WI38 (cell line): ENCODE measurements around the gene SETD6.

Source experiments
- H3K4me3 ChIP-seq: 2 replicates; pipeline ENCODE4 v1.5.1; 2011; ENCODE audit warnings: low read depth, mild to moderate bottlenecking, control low read depth, low read length
- TF ChIP-seq, protein P1 (sequence below): IDR thresholded peaks from 2 replicates; pipeline ENCODE4 v1.5.1; 2012; ENCODE audit warnings: low read depth, mild to moderate bottlenecking, control low read depth, low read length

SETD6 gene

DNA sequence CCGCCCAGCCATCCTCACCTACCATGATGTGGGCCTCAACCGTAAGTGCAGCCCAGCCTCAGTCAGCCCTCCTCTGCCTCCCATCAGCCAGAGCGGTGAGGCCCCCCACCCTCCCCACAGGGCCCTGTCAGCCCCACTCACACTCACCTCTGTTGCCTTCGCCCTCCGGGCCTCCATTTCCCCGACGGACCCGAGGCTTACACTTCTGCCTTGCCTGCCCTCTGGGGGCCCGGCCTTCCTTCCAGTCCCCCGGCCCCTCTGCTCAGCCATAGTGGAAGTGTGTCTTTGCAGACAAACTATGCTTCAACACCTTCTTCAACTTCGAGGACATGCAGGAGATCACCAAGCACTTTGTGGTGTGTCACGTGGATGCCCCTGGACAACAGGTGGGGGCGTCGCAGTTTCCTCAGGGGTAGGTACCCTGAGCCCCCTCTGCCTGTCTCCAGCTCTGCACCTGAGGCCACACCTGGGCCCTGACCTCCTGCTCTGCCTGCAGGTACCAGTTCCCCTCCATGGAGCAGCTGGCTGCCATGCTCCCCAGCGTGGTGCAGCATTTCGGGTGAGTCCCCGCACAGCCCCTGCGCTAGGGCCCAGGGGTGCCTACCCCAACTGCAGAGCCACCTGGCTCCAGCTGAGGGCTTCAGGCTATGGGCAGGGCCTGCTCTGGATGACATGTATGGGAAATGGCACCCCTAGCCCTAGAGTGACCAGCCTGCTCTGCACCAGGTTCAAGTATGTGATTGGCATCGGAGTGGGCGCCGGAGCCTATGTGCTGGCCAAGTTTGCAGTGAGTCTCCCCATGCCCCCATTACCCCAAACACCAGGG, 11.2 kb upstream of the SETD6 start:
- no peak overlapping the region for H3K4me3 ChIP-seq
- TF ChIP-seq, protein P1, sequence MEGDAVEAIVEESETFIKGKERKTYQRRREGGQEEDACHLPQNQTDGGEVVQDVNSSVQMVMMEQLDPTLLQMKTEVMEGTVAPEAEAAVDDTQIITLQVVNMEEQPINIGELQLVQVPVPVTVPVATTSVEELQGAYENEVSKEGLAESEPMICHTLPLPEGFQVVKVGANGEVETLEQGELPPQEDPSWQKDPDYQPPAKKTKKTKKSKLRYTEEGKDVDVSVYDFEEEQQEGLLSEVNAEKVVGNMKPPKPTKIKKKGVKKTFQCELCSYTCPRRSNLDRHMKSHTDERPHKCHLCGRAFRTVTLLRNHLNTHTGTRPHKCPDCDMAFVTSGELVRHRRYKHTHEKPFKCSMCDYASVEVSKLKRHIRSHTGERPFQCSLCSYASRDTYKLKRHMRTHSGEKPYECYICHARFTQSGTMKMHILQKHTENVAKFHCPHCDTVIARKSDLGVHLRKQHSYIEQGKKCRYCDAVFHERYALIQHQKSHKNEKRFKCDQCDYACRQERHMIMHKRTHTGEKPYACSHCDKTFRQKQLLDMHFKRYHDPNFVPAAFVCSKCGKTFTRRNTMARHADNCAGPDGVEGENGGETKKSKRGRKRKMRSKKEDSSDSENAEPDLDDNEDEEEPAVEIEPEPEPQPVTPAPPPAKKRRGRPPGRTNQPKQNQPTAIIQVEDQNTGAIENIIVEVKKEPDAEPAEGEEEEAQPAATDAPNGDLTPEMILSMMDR, result no peak

DNA sequence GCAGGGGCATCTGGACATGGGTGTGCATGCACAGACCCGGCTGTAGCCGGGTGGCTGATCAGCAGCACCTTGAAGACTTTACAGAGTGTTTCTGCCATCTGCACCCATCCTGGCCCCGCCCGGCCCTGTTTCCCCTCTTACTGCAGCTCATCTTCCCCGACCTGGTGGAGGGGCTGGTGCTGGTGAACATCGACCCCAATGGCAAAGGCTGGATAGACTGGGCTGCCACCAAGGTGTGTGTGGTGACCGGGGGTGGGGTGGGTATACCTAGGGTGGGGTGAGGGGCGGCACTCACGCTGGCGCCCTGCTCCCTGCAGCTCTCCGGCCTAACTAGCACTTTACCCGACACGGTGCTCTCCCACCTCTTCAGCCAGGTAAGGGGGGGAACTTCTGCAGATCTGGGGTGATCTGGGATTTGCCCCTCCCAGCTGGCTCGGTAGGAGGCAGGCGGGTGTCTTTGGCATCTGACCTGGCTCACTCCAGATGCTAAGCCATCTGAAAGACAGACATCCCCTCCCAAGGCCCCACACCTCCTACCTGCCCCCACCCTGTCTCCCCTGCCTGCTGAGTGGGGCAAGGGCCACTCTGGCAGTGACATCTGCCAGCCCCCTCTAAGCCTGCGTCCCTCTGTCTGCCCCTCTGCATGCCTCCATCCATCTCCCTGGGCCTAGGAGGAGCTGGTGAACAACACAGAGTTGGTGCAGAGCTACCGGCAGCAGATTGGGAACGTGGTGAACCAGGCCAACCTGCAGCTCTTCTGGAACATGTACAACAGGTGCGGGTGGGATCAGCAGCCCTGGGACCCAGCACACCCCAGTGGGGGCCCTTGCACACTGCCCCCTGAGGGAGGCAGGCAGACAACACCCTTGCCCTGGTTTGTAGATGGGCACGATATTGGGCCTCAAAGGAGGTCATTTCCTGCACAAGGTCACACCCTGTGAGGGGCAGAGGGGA, 8.8 kb upstream of the SETD6 start:
- H3K4me3 ChIP-seq, result no peak overlapping the region
- TF ChIP-seq, protein P1, result no peak

DNA sequence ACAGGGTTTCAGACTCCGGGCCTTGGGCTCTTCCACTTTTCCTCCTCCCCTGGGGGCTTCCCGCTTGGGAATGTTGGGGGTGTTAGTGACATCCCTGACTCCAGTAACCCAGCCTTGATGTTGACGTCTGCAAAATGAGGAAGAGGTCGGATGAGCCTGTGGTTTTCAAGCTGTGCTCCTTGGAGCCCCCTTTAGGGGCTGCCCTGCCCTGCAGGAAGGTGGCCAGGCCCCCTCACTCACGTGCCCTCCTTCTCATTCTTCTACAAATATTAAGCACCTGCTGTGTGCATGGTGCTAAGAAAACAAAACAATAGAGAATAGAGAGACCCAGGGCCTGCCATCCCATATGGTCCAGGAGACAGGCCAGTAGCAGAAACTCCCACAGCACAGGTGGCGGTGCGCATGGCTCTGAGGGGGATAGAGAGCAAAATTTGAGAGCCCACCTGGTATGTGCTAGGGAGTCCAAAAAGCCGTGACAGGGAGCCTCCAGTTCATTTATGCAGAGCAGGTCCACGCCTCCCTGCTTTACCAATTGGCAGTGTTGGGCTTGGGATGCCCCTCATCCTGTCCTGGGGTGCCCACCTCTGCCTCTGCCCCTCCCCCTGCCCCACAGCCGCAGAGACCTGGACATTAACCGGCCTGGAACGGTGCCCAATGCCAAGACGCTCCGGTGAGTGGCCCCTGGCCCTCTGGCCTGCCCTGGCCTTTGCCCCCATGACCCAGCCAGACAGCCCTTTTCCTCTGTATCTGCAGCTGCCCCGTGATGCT, 7.9 kb upstream of the SETD6 start:
- TF ChIP-seq, protein P1, result no peak
- no peak overlapping the region for H3K4me3 ChIP-seq

DNA sequence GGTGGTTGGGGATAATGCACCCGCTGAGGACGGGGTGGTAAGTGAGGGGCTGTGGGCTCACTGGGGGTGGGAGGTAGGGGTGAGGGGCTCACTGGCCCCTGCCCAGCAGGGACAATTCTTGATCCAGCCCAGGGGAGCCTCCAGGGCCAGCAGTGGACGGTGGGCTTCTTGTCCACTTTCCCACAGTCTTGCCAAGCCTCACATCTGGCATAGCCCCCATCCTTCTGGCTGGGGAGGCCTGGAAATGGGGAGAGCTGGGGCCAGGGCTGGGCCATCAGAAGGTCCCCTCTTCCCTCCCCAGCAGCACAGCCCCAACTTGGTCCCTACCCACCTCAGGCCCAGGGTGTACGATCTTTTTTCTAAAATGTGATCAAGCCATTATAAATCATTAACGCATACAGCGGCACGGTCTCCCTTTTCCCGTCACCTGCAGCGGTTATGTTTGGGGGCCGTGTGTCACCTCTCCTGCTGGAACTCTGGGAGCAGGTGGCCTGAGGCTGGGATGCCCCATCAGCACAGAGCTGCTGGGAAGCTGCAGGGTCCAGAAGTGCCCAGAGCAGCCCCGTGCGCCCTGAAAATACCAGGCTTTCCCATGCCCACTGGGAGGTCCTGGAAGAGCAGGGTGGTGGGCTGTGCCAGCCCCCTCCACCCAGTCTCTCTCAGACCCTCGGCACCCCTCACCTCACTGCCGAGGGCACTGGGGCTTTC, 7.2 kb upstream of the SETD6 start:
- no peak overlapping the region for H3K4me3 ChIP-seq
- TF ChIP-seq, protein P1, result no peak

DNA sequence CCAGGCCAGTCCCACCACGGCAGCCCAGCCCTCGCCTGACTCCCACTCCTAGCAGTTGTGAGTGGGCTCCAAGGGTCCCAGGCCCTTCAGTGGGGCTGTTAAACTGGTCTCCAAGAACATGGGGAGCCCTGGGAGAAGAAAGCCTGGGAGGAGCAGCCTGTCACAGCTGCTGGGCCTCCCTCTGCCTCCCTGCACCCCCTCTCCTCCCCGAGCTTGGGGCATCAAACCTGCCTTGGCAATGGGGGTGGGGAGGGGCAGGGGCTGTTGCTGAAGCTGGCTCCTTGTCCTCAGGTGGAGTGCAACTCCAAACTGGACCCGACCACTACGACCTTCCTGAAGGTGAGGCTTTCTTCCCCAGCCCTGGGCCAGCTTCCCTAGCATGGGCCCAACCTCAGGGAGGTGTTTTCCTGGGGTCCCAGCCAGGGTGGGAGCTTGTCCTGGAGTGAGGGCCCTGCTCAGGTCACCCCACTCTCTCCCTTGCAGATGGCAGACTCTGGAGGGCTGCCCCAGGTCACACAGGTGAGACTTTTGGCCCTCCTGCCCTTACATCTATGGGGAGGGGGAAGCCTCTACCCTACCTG, 6.6 kb upstream of the SETD6 start:
- TF ChIP-seq, protein P1, result no peak
- no peak overlapping the region for H3K4me3 ChIP-seq
